HG02870 (cell line): ENCODE measurements around the gene C20orf202.
"Not testable (repeated sequence)": the region's sequence is repeated elsewhere in the genome, so short reads cannot be mapped to it uniquely, and the experiment has no call there.

Experiments used
- ATAC-seq: cut with Tn5 transposase; IDR thresholded peaks from one replicate; pipeline ENCODE4 v1.9.1; 2021; ENCODE audit warnings: mild to moderate bottlenecking, moderate library complexity; ENCODE audit not compliant: unreplicated experiment

The C20orf202 gene

GRCh38 chr20:1207293-1207878, 4.1 kb downstream of the C20orf202 start:
- no peak for ATAC-seq

GRCh38 chr20:1209447-1210387, 6.5 kb downstream of the C20orf202 start:
- ATAC-seq: no peak

- ATAC-seq: no peak
These were observed 7.2 kb downstream of the C20orf202 start for GRCh38 chr20:1210501-1210900.

GRCh38 chr20:1212023-1212422, 8.8 kb downstream of the C20orf202 start:
- ATAC-seq: no peak

- peak; percentile 61 for ATAC-seq
These were observed 9.5 kb downstream of the C20orf202 start for GRCh38 chr20:1212607-1213396.

GRCh38 chr20:1214838-1215261, 11.6 kb downstream of the C20orf202 start:
- ATAC-seq: no peak

- no peak for ATAC-seq
These were observed 12.3 kb downstream of the C20orf202 start for GRCh38 chr20:1215386-1216170.

GRCh38 chr20:1216527-1217427, 13.5 kb downstream of the C20orf202 start:
- not testable (repeated sequence) for ATAC-seq

- not testable (repeated sequence) for ATAC-seq
These were observed 19.5 kb downstream of the C20orf202 start for GRCh38 chr20:1222750-1223149.

GRCh38 chr20:1224205-1224890, 21.1 kb downstream of the C20orf202 start:
- no peak for ATAC-seq

- no peak for ATAC-seq
These were observed 22.1 kb downstream of the C20orf202 start for GRCh38 chr20:1225263-1225782.

- ATAC-seq: no peak
These were observed 22.8 kb downstream of the C20orf202 start, which contains the start of gene RAD21L1 for GRCh38 chr20:1225783-1226654. Gene RAD21L1 (plus strand): TSS chr20:1226044. CDS start chr20:1228454, 2,410 bp downstream.

GRCh38 chr20:1229541-1229940, 26.3 kb downstream of the C20orf202 start:
- ATAC-seq: no peak

- peak; percentile 57 for ATAC-seq
These were observed 29.2 kb downstream of the C20orf202 start for GRCh38 chr20:1232286-1233111.

GRCh38 chr20:1240549-1240948, 37.3 kb downstream of the C20orf202 start:
- ATAC-seq: no peak

- no peak for ATAC-seq
These were observed 38.2 kb downstream of the C20orf202 start for GRCh38 chr20:1241456-1241855.

- ATAC-seq: no peak
These were observed 38.8 kb downstream of the C20orf202 start for GRCh38 chr20:1242099-1242498.
